Dedifferentiated amniotic fluid mesenchymal stem cell (primary cell): ENCODE measurements around the gene ANKRD10.
"Not testable (repeated sequence)": the region's sequence is repeated elsewhere in the genome, so short reads cannot be mapped to it uniquely, and the experiment has no call there.

Experiments used
- DNase-seq: peaks from one replicate; pipeline ENCODE4 v3.0.0-alpha.2; 2016; ENCODE audit errors: extremely low spot score

Gene ANKRD10

GRCh38 chr13:110915057-110915873 lies at the start of gene ANKRD10:
TSS of gene ANKRD10 (minus strand) at chr13:110915069. CDS start at chr13:110914934, 135 bp downstream.
- DNase-seq, result peak; percentile 99

GRCh38 chr13:110964229-110965037 lies 49.6 kb upstream of the ANKRD10 start:
- no peak for DNase-seq

GRCh38 chr13:110963554-110963970 lies 48.7 kb upstream of the ANKRD10 start:
- DNase-seq, result no peak

- DNase-seq, result no peak
Observed at GRCh38 chr13:110961959-110962358, 47.1 kb upstream of the ANKRD10 start.

DNA sequence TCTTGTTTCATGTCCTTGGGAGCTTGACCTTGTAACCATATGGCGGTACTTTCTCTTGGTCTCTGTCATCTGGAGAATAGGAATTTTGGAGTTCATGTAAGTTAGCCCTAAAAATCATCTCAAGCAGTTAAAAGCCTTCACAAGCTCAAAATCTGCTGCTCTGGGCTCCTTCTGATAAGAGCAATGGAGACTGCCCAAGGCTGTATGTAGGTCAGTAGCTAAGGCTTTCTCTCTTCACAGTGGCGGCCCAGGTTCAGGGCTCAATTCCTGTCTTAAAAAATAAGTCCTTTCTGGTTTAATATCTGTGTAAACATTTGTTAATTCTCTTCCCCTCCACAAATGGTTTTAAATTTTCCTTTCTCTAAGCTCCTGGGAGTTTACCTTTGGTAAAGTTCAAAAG lies 45.3 kb upstream of the ANKRD10 start:
- DNase-seq, result no peak

- no peak for DNase-seq
Observed at GRCh38 chr13:110957931-110958330, 43.1 kb upstream of the ANKRD10 start.

DNA sequence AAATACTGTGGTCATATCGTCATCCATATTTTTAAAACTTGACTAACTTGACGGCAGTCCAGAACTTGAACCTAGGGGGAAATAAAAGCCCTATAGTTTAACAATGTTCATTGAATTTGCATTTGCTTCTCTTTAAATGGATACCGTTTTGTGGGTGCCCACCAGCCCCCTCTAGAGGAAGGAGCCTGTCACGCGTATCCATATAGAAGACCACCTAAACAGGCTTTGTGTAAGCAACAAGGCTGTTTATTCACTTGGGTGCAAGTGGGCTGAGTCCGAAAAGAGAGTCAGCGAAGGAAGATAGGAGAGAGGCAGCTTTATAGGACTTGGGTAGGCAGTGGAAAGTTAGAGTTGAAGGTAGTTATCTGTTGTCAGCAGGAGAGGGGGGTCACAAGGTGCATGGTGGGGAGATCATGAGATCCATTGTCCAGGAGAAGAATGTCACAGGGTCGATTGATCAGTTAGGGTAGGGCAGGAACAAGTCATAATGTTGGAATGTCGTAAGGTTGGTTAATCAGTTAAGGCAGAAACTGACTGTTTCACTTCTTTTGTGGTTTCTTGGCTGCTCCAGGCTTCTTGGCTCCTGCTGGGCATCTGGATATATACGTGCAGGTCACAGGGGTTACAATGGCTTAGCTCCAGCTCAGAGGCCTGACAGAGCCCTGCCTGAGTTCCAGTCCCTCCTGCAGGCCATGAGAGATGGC lies 42.5 kb upstream of the ANKRD10 start:
- no peak for DNase-seq

DNA sequence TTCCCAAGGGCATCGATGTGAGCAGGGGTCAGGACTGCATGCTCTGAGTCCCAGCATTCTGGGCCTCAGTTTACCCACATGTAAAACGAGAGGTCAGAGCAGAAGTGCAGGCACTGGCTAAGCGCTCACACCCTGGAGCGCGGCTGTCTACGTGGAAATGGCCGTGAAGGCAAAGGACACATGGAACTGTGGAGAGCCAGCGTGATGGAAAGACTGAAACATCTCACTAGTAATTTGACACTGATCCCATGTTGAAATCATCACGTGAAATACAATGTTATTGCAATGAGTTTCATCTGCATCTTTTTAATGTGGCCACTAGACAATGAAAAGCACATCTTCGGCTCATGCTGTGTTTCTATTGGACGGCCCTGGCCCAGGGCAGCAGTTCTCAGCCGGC lies 41.3 kb upstream of the ANKRD10 start:
- peak; percentile 24 for DNase-seq

DNA sequence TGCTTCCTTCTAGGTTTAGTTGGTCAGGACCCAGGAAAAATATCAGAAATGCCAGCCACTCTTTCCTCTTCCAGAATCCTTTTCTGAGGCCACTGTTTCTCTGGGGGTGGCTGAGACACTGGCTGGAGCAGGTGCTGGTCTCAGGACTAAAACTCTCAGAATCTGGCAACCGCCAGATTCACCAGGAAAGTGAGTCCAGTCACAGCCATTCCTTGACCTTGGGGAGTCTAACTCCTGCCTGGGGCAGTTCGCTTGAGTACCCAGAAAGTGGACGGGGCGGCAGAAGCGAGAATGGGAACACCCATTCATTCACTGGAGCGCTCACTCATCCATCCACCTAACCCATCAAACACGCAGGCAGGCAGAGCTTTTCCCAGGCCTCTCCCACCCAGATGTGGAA lies 40.7 kb upstream of the ANKRD10 start:
- DNase-seq, result not testable (repeated sequence)

DNA sequence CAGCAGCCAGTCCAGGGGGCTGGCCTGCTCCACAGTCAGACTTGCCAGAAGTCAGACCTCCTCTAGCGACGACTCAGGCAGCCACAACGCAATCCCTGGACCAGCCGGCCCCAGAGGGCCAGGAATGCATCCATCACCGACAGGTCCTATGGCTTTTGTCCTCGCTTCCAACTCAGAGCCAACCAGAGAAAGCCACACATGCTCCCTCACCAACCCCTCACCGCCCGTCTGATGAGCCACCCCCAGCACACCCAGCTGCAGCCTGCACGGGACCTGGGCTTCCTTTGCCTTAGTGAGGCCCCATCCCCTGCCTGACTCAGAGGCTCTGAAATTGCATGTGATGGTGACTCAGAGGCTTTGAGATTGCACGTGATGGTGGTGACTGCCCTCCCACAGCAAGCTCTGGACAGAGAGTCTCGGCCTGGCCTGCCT lies 40.2 kb upstream of the ANKRD10 start:
- DNase-seq, result peak; percentile 89

DNA sequence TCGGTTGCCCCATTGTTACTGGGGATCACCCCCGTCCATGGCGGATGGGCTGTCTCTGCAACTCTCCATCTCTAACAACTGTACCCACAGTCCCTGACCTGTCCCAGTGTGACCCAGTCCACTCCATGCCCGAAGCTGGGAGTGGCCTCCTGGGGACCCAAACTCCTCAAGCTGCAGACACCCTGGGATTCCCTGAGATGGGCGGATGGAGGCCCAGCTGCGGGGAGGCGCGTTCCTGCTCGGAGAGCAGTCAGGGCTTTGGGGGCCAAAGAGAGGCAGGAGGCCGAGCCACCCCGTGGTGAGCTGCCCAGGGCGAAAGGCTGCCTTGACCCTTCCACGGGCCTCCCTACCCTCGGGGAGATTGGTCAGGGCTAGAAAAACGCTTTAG lies 39.7 kb upstream of the ANKRD10 start:
- not testable (repeated sequence) for DNase-seq

DNA sequence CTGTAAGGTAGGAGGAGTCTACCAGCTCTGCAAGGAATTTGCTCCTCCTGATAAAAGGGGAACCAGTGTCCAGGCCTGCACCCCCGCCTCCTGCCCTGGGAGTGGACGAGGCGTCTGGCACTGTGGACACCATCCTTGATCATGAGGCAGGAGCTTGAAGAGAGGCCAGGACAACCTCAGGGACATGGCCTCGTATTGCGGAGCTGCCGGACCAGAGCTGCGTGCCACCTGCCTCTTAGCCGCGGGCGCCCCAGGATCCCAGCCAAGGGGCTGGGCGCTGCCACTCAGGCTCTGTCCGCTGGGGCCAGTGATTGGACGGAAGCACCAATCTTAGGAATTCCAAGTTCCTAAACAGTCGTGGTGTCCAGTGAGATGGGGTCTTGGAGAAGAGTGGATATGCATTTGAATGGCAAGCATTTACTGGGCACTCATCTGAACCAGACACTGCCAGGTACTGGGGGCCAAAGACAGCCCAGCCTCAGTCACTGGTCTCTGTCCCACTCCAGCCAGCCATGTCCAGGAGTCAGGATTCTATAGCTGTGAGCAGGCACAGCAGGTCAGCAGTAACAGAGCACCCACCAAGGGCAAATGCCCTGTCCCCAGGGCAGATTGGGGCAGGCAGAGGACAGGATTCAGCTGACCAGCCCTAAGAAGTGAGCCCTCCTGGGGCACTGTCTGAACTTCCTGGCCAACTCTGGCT lies 39.1 kb upstream of the ANKRD10 start:
- no peak for DNase-seq

- DNase-seq, result no peak
Observed at GRCh38 chr13:110953416-110953815, 38.5 kb upstream of the ANKRD10 start.

DNA sequence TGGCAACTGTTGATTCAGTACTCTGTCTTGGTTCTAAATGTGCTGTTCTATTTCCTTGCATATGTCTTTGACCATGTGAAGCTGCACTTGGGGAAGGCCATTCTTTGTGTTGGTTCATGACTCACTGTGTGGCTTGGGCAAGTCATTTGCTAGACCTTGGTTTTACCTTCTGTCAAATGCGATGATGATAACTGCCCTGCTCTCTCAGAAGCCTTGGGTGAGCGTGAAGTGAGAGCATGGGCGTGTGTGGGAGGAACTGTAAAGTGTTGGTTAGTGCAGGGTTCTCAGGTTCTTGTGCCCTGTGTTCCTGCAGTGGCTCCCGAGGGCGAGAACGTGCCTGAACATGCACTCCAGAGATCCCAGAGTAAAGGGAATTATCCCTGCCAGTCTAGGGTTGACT lies 37.3 kb upstream of the ANKRD10 start:
- DNase-seq, result not testable (repeated sequence)

DNA sequence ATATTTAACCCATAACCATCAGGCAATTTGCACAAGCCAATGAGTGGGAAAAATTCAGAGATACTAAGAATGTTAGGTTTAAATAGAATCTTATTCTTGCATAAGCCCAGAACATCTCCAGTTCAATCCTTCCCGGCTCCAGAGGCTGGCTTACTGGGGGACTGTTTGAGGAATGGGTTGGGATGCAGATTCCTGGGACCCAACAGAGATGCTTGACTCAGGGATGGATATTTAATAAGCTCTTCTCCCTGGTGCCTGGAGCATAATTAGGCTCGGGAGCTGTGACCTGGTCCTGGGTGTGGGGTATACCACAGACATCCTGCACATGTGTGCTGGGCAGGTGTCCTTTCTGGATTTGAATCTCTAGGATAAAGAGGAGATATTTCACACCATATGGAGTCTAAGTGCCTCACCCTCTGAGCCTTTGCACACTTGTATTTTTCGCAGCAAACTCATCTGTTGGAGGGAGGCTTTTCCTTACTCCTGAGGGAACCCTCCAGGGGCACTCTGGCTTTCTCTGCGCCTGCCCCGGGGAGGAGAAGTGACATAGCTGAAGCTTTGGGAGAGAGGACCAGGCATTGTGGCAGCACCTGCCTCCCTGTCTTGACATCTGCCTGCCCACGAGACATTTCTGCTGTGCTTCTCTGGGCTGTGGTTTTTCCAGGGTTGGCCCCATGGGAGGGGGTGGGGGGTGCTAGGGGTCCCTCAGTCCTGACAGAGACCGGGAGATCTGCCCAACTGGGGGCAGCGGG lies 36.1 kb upstream of the ANKRD10 start:
- DNase-seq, result no peak

DNA sequence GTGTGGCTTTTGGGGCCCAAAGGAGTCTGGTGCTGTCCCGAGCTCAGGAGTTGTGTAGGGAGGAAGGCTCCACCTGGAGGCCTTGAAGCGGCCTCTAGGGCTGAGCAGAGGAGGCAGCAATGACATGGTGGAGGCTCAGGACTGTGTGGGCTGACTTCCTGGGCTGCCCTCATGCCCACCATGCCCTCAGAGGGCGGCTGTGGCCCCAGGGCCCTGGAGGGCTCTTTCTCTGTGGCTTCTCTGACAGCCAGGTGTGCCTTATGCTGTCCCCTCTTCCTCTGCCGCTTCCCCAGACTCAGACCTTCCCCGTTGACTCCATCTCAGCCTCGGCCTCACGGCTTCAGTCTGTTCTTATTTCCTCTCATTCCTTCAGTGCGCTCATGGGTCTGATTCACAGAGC lies 35.5 kb upstream of the ANKRD10 start:
- DNase-seq, result no peak

- DNase-seq, result no peak
Observed at GRCh38 chr13:110949628-110950027, 34.8 kb upstream of the ANKRD10 start.

DNA sequence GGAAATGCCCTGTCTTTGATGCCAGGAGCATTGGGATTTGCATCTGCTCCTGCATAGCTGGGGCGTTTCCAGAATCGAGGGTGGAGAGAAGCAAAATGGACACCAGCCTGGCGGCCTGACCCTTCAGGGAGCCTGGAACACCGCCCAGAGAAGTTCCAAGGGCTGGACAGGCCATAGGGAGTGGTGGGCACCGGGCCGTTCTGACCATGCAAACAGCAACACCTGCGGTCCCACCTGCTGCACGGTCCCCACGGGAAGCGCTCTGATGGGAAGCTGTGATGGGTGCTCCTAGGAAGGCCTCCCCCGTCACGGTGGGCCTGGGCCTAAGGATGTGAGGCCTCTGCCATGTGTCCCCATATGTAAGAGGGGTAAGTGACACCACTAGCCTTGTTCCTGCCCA lies 34.2 kb upstream of the ANKRD10 start:
- no peak for DNase-seq

GRCh38 chr13:110947338-110947737 lies 32.5 kb upstream of the ANKRD10 start:
- not testable (repeated sequence) for DNase-seq

DNA sequence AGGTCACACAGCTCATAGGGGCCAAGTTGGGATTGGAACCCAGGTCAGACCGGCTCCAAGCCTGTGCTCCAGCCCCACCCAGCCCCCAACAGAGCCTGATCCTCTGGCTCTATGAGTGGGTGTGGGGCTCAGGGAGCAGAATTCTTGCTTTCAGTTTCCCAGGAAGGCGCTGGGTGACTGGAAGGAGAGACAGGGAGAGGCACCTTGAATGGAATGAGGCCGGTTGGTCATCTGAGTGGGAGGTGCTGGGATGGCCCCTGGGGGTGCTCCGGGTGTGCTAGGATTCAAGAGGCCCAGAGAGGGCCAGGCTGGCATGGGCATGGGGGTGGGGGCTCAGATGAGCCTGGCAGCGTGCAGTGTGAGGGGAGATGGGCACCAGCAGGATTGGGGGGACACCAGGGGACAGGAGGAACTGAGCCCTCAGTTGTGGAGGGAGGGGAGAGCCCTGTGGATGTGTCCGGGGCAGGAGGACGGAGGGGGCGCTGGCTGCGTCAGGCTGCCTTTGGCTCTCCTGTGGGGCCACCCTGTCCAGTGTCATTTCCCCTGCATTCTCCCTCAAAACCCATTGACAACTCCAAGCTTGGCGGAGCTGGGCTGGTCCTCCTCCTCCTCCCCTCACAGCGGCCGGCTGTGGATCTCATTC lies 31.2 kb upstream of the ANKRD10 start:
- no peak for DNase-seq
